HG02884 (cell line): Measurements from ENCODE around the gene FASLG.

Source experiments
- ATAC-seq: cut with Tn5 transposase; IDR thresholded peaks from one replicate; pipeline ENCODE4 v1.9.1; 2021; ENCODE audit warnings: mild to moderate bottlenecking, moderate library complexity; ENCODE audit not compliant: unreplicated experiment

FASLG gene

GRCh38 chr1:172642970-172643369 lies 15.9 kb upstream of the FASLG start:
- no peak for ATAC-seq

- no peak for ATAC-seq
Measured at GRCh38 chr1:172646653-172647052, 12.2 kb upstream of the FASLG start.

GRCh38 chr1:172647110-172647564 lies 11.8 kb upstream of the FASLG start:
- ATAC-seq, result no peak

DNA sequence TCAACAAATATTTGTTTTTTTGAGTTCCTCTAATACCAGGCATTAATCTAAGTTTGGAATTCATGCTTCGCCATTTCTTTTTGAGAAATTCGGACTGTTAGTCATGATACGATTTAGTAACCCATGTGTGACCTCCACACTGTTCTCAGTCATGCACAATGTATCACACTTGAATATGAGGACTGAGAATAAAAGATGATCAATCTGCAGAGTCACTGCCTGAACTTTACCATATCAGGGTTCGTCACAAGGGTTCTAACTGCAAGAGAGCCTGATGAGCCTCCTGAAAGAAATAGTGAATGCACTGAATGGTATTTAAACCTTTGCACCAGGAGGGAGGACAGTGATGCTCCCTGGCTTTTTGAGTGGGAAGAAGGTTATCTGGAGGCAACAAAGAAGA lies 10.9 kb upstream of the FASLG start:
- ATAC-seq, result no peak

- no peak for ATAC-seq
Measured at GRCh38 chr1:172650474-172651193, 8.3 kb upstream of the FASLG start.

DNA sequence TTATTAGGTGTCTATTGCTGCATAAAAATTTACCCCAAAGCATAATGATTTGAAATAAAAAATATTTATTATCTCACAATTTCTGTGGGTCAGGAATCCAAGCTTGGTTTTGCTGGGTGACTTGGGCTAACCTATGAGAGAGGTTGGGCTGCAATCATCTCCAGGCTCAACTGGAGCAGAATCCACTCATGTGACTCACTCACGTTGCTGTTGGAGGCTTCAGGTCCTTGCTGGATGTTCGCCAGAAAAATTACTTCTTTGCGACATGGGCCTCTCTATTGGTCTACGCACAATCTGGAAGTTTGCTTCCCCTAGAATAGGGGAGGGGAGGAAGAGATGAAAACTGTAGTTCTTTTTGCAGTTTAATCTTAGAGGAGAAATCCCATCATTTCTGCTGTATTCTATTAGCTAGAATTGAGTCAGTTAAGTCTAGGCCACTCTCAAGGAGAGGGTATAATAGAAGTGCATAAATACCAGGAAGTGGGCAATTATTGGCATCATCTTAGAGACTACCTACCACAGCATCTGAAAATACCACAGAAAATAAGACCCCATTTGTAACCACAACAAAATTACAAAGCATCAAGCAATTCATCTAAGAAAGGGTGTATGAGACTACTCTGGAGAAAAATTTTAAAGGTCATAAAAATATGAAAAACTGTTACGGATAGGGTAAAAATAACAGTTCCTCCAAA lies 5.7 kb upstream of the FASLG start:
- no peak for ATAC-seq

DNA sequence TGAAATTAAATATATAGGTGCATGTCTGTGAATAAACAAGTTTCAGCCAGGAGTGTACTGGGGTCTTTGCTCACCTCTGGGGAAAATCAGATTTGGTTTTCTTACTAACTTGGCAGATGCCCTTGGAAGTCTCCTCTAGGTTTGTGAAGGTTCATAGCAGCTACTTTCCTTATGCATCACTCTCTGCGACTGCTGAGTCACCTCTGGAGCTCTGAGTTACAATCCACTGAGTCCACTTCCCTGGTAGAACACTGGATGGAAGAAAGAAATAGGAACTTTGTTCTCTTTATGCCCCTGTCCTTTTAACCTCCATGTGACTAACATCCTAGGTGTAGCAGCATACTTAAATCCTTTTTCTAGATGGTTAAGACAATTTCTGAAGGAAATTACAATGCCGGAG lies 4.4 kb upstream of the FASLG start:
- ATAC-seq, result peak; percentile 75

DNA sequence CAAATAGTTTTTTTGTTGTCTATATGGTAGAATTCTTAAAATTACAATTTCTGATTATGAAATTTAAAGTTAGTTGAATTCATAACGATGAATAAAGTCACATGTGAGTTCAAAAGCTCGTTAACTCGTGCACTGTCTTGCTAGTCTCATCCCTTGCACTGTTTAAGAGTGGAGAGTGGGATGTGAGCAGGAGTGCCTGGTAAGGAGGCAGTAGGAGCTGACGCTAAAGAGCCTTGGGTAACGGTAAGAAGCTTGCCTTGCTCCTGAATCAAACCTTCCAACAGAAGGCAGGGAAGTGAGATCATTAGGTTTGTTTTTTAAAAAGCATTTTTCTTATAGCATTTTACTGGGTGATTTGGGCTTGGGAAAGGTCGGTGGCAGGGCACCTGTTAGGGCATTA lies 2.3 kb upstream of the FASLG start:
- no peak for ATAC-seq

DNA sequence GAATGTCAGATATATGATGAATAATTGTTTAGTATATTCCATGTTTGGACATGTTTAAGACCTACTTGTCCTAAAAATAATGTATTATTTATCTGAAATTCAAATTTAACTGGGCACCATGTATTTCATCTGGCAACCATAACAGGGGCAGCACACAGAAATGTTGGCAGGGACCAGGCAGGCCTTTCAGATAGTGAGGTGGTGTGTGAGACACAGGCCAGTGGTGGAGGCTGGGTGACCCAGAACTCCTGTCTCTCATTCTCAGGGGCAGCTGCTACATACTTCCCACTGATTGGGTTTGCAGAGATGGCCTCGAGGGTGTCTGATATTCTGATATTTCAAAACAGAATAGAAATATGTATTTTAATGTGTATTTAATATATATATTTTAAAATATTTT lies 1.3 kb upstream of the FASLG start:
- no peak for ATAC-seq

DNA sequence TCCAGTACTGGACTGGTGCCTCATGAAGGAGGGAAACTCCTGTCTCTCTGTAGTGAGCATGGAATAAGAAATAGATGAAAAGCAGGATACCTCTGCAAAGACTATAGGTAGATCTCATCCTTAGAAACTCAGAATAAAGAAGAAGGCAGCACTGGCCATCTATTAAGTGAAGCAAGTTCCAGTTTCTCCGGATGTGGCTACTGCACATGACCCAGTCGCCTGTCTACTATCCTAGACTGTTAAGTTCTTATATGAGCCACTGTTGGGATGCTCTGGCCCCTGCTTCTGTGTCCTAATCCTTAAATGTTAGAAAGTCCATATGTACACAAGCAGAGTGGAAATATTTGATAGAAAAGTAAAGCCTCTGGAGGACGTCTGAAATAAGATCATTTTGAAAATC lies 2.2 kb downstream of the FASLG start:
- no peak for ATAC-seq

- ATAC-seq, result peak; percentile 91
Measured at GRCh38 chr1:172662464-172663109, 3.7 kb downstream of the FASLG start.

DNA sequence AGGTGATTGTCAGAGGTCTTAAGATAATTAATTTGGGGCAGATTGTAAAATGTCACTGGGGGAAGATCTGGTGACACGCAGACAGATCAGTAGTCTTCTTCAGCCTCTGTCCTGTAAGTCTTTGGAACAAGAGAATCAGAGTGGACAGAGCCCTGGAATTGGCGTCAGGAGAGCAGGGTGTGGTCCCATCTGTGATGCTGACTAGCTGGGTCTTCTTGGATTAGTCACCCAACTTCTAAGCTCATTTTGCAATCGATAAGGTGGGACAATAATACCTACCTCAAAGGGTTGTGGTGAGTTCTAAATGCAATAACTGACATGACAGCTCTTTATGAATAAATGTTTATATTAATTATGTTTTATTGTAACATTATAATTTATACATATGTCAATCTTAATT lies 4.8 kb downstream of the FASLG start:
- no peak for ATAC-seq

DNA sequence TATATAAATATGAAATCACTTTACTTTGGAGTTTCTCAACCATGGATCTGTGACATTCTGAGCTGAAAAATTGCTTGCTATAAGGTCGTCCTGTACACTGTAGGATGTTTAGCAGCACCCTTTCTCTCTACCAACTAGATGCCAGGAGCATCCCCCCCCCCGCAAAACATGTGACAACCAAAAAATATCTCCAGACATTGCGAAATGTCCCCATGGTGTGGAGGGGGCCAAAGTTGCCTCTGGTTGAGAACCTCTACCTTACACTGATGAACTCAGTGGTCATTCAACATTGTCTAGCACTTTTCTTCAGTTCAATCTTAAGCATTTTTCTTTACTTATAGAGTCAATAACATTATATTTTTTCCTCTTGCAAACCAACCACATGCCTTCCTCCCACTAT lies 9.2 kb downstream of the FASLG start:
- ATAC-seq, result no peak

DNA sequence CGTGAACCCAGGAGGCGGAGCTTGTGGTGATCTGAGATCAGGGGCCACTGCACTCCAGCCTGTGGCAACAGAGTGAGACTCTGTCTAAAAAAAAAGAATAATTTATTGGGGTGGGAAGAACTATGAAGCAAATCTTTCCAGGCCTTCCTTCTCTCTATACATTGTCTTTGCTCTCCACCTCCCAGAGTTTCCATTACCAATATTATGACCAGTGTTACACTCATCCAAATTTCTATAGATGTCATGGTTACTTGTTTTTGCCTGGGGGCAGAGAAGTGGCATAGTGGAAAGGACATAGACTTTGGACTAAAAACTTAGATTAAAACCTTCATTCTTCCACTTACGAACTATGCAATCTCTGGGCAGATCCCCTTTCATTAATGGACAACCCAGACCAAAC lies 10.1 kb downstream of the FASLG start:
- ATAC-seq, result no peak

- no peak for ATAC-seq
Measured at GRCh38 chr1:172670316-172670715, 11.4 kb downstream of the FASLG start.

GRCh38 chr1:172670791-172671190 lies 11.9 kb downstream of the FASLG start:
- ATAC-seq, result no peak

- no peak for ATAC-seq
Measured at GRCh38 chr1:172671591-172671990, 12.7 kb downstream of the FASLG start.

- no peak for ATAC-seq
Measured at GRCh38 chr1:172672720-172673119, 13.8 kb downstream of the FASLG start.

DNA sequence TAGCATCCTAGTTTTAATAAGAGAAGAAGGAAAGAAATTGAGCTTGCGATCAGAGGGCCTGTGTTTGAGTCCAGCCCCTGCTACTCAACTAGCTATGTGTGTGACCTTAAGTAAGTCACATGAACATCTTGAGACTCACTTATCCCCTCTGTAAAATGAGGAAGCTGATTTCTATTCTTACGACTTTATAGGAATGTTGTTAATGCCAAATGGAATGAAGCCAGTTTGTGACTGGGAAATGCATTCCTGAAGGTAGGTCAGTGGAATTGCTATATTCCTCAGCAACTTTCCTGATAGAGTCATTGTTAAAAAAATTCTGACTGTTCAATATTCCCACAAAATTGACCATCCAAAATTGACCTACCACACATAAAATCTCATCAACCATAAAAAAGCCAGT lies 14.9 kb downstream of the FASLG start:
- no peak for ATAC-seq

GRCh38 chr1:172674831-172675613 lies 16.1 kb downstream of the FASLG start:
- no peak for ATAC-seq
